NCI-H2107 (cell line): ENCODE measurements around the gene SNX24.
"Not testable (repeated sequence)": the region's sequence is repeated elsewhere in the genome, so short reads cannot be mapped to it uniquely, and the experiment has no call there.

Experiments
- DNase-seq: peaks from one replicate; lab custom pipeline; 2025; lab: John Stamatoyannopoulos, UW

The SNX24 gene

GRCh38 chr5:122967085-122967484, 121.7 kb downstream of the SNX24 start:
- no peak for DNase-seq

GRCh38 chr5:122967625-122968024, 122.2 kb downstream of the SNX24 start:
- no peak for DNase-seq

GRCh38 chr5:122968056-122968455, 122.6 kb downstream of the SNX24 start:
- not testable (repeated sequence) for DNase-seq

GRCh38 chr5:122971333-122971732, 125.9 kb downstream of the SNX24 start:
- no peak for DNase-seq

- no peak for DNase-seq
Measured at GRCh38 chr5:122972877-122973276, 127.5 kb downstream of the SNX24 start.

GRCh38 chr5:122973759-122974158, 128.3 kb downstream of the SNX24 start:
- not testable (repeated sequence) for DNase-seq

- DNase-seq = not testable (repeated sequence)
Measured at GRCh38 chr5:122974251-122974650, 128.8 kb downstream of the SNX24 start.

GRCh38 chr5:122977319-122977718, 131.9 kb downstream of the SNX24 start:
- no peak for DNase-seq

- DNase-seq = no peak
Measured at GRCh38 chr5:122978068-122978467, 132.7 kb downstream of the SNX24 start.

GRCh38 chr5:122978644-122979297, 133.4 kb downstream of the SNX24 start:
- no peak for DNase-seq

- DNase-seq = no peak
Measured at GRCh38 chr5:122981846-122982245, 136.4 kb downstream of the SNX24 start.

- DNase-seq = no peak
Measured at GRCh38 chr5:122982376-122982775, 137.0 kb downstream of the SNX24 start.

- no peak for DNase-seq
Measured at GRCh38 chr5:122984425-122984824, 139.0 kb downstream of the SNX24 start.

- no peak for DNase-seq
Measured at GRCh38 chr5:122985006-122985700, 139.7 kb downstream of the SNX24 start.

- DNase-seq = no peak
Measured at GRCh38 chr5:122985954-122986721, 140.7 kb downstream of the SNX24 start.

GRCh38 chr5:122996091-122996490, 150.7 kb downstream of the SNX24 start:
- DNase-seq = no peak

GRCh38 chr5:122997294-122997693, 151.9 kb downstream of the SNX24 start:
- DNase-seq = no peak

GRCh38 chr5:122999947-123000563, 154.6 kb downstream of the SNX24 start:
- DNase-seq = no peak

- DNase-seq = no peak
Measured at GRCh38 chr5:123000731-123001130, 155.3 kb downstream of the SNX24 start.

GRCh38 chr5:123001808-123002207, 156.4 kb downstream of the SNX24 start:
- no peak for DNase-seq

- no peak for DNase-seq
Measured at GRCh38 chr5:123007182-123007581, 161.8 kb downstream of the SNX24 start.

GRCh38 chr5:123007754-123008153, 162.3 kb downstream of the SNX24 start:
- DNase-seq = no peak

GRCh38 chr5:123012321-123012720, 166.9 kb downstream of the SNX24 start:
- DNase-seq = no peak
